Measurements from ENCODE around the gene PPM1L.

DNA sequence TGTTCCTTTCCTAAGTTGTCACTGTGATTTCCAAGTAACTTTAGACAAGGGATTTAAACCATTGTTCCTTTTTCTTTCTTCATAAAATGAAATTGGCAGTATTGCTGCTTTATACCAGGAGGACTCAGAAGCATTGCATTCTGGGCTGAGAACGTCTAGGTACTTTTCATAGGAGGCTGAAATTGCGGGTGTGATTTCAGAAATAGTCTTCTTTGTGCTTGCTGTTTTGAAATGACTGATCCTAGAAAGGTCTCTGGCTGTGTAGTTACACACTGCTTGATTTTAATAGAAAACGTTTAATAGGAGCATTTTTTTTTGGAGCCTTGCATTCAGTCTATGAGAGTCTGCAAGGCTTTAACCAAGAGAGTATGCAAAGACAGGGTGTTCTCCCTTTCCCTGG lies 56.3 kb downstream of the PPM1L start:
- TF ChIP-seq, protein P1, sequence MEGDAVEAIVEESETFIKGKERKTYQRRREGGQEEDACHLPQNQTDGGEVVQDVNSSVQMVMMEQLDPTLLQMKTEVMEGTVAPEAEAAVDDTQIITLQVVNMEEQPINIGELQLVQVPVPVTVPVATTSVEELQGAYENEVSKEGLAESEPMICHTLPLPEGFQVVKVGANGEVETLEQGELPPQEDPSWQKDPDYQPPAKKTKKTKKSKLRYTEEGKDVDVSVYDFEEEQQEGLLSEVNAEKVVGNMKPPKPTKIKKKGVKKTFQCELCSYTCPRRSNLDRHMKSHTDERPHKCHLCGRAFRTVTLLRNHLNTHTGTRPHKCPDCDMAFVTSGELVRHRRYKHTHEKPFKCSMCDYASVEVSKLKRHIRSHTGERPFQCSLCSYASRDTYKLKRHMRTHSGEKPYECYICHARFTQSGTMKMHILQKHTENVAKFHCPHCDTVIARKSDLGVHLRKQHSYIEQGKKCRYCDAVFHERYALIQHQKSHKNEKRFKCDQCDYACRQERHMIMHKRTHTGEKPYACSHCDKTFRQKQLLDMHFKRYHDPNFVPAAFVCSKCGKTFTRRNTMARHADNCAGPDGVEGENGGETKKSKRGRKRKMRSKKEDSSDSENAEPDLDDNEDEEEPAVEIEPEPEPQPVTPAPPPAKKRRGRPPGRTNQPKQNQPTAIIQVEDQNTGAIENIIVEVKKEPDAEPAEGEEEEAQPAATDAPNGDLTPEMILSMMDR (conservative IDR thresholded peaks at IDR 0.05), result no peak
- TF ChIP-seq EZH2 (IDR thresholded peaks at IDR 0.05; ENCODE audit: low read depth), result no peak

All from PC-9 (cell line).